Aorta (tissue), 5 donors: ENCODE results near the gene SEMA3F. TPM values are rescaled to one million over a fixed set of nuclear protein-coding genes. Genes with fewer than 3 reads are reported as not detected.

ENCODE experiments used
- ATAC-seq: fragments of 200-7000 bp; cut with Tn5 transposase; one replicate; pipeline ENCODE4 v1.9.1; 2022; ENCODE audit warnings: moderate library complexity; ENCODE audit not compliant: low FRiP score
- DNase-seq, 2 donors: peaks; one replicate each; pipeline ENCODE4 v3.0.0-alpha.2; 2020
- H3K27ac ChIP-seq, 2 donors: one replicate each; pipeline ENCODE4 v1.5.1; 2013; ENCODE audit warnings: low read length in 2 of 2, mild to moderate bottlenecking in 2 of 2, moderate library complexity in 2 of 2, control low read depth in 1 of 2, inconsistent platforms in 1 of 2, low read depth in 1 of 2
- H3K27me3 ChIP-seq, 2 donors: one replicate each; pipeline ENCODE4 v1.6.1; 2013; ENCODE audit warnings: control low read depth in 1 of 2, low read length in 1 of 2, mild to moderate bottlenecking in 1 of 2, moderate library complexity in 1 of 2; ENCODE audit not compliant: insufficient read depth in 2 of 2, control insufficient read depth in 1 of 2
- H3K36me3 ChIP-seq, 2 donors: one replicate each; pipeline ENCODE4 v1.6.1; 2013; ENCODE audit warnings: control low read depth in 1 of 2, low read length in 1 of 2, mild to moderate bottlenecking in 1 of 2; ENCODE audit not compliant: insufficient read depth in 2 of 2, control insufficient read depth in 1 of 2
- H3K4me1 ChIP-seq, 2 donors: one replicate each; pipeline ENCODE4 v1.6.1; 2013; ENCODE audit warnings: low read length in 2 of 2, control low read depth in 1 of 2, mild to moderate bottlenecking in 1 of 2, moderate library complexity in 1 of 2; ENCODE audit not compliant: insufficient read depth in 2 of 2, control insufficient read depth in 1 of 2
- H3K4me3 ChIP-seq, 2 donors: one replicate each; pipeline ENCODE4 v1.5.1; 2013; ENCODE audit warnings: low read length in 2 of 2, control low read depth in 1 of 2, mild to moderate bottlenecking in 1 of 2
- H3K9me3 ChIP-seq: one replicate; pipeline ENCODE4 v1.6.1; 2013; ENCODE audit warnings: mild to moderate bottlenecking, low read length; ENCODE audit not compliant: control insufficient read depth
- WGBS, 2 donors: extraction: QIAGEN DNeasy Blood & Tissue Kit; methylation state at CpG; one replicate each; pipeline ENCODE4 v1.1.7; 2013; 5-methylcytosine and 5-hydroxymethylcytosine counted together
- intact Hi-C, 2 donors: fragments of 100-400 bp; cut with DNase I; formaldehyde crosslinking; loops; one replicate each; pipeline versions ENCODE4 v1.14.2 to v1.15.0; 2022
- polyA plus RNA-seq, 2 donors: library from polyadenylated mRNA; stranded (reverse); fragments of 200-250 nt; gene quantifications; one replicate each; pipeline ENCODE4 v1.2.3, GENCODE V29; 2013
- total RNA-seq, 2 donors: library from RNA; stranded (reverse); fragmentation: NEBNext Ultra II Directional; extraction: Animal tissue kit (Norgen Biotek cat#: 25700); gene quantifications; one replicate each; pipeline ENCODE4 v1.2.1, GENCODE V29; 2021
- donor health status: healthy with polysubstance abuse.
- donor health status: Bipolar disorder and iron deficiency.
- donor health status: DM: no; HTN: no; CAD: no.
- donor health status: DM: no; HTN: no; CAD: no.
- donor health status: DM: yes; HTN: yes; CAD: no.

SEMA3F gene
- total and polyA plus RNA-seq, 4 donors, result 10.3 to 40.3 (median 28.3) TPM

- 62 to 64% methylated on average over 12 of the region's 12 CpGs for WGBS, 2 donors
- no peaks in the 10 kb centered on the region for H3K27me3 ChIP-seq
- no peaks in the 10 kb centered on the region for H3K4me1 ChIP-seq
- intact Hi-C loops, result no loop called here
- no peaks in the 10 kb centered on the region for H3K36me3 ChIP-seq
- ATAC-seq, result no peak
- H3K9me3 ChIP-seq, result no peaks in the 10 kb centered on the region
- no peak overlapping the region for H3K27ac ChIP-seq
- no peak overlapping the region for H3K4me3 ChIP-seq
- no peak for DNase-seq
Measured at GRCh38 chr3:50157827-50158529, 2.9 kb downstream of the SEMA3F start.

- 51 to 56% methylated on average over 10 of the region's 10 CpGs for WGBS, 2 donors
- Histone ChIP-seq H3K27ac (no peak overlapping the region), H3K27me3 (no peaks in the 10 kb centered on the region), H3K4me1 (peaks cover 0 to 2% of the 10 kb centered on the region in 2 donors), H3K9me3 (no peaks in the 10 kb centered on the region), H3K4me3 (no peak overlapping the region), H3K36me3 (no peaks in the 10 kb centered on the region)
- ATAC-seq (no peak), DNase-seq (no peak)
- intact Hi-C loops, result no loop called here
Measured at GRCh38 chr3:50158530-50159146, 3.5 kb downstream of the SEMA3F start.

- H3K9me3 ChIP-seq, result no peaks in the 10 kb centered on the region
- H3K36me3 ChIP-seq, result no peaks in the 10 kb centered on the region
- DNase-seq, result no peak
- no peak for ATAC-seq
- 63 to 76% methylated on average over 7 of the region's 7 CpGs for WGBS, 2 donors
- intact Hi-C loops, result no loop called here
- H3K4me1 ChIP-seq, result peaks cover 0 to 4% of the 10 kb centered on the region in 2 donors
- H3K27ac ChIP-seq, result no peak overlapping the region
- no peaks in the 10 kb centered on the region for H3K27me3 ChIP-seq
- H3K4me3 ChIP-seq, result no peak overlapping the region
Measured at GRCh38 chr3:50160561-50160983, 5.4 kb downstream of the SEMA3F start.

- WGBS, 2 donors, result 87 to 89% methylated on average over 13 of the region's 13 CpGs
- intact Hi-C loops, result no loop called here
- H3K4me3 ChIP-seq, result no peak overlapping the region
Measured at GRCh38 chr3:50161320-50161719, 6.2 kb downstream of the SEMA3F start.

GRCh38 chr3:50162034-50162883 is 7.1 kb downstream of the SEMA3F start:
- Histone ChIP-seq H3K9me3 (no peaks in the 10 kb centered on the region), H3K27me3 (no peaks in the 10 kb centered on the region), H3K4me3 (no peak overlapping the region), H3K4me1 (peaks cover 0 to 4% of the 10 kb centered on the region in 2 donors), H3K27ac (peak overlapping the region in 1 of 2 donors; percentile 45), H3K36me3 (no peaks in the 10 kb centered on the region)
- intact Hi-C loops, result no loop called here
- ATAC-seq, result no peak
- 56 to 67% methylated on average over 5 of the region's 5 CpGs for WGBS, 2 donors
- no peak for DNase-seq

More at GRCh38 chr3:50161320-50161719, 6.2 kb downstream of the SEMA3F start:
- Histone ChIP-seq H3K27ac (no peak overlapping the region), H3K36me3 (no peaks in the 10 kb centered on the region), H3K9me3 (no peaks in the 10 kb centered on the region), H3K27me3 (no peaks in the 10 kb centered on the region), H3K4me1 (peaks cover 0 to 4% of the 10 kb centered on the region in 2 donors)
- ATAC-seq, result no peak
- no peak for DNase-seq

GRCh38 chr3:50163572-50164455 is 8.7 kb downstream of the SEMA3F start:
- ATAC-seq, result peak; percentile 62
- H3K36me3 ChIP-seq, result no peaks in the 10 kb centered on the region
- 1 to 7% methylated on average over 8 of the region's 8 CpGs for WGBS, 2 donors
- H3K27ac ChIP-seq, result peak overlapping the region in 1 of 2 donors; percentile 89
- H3K9me3 ChIP-seq, result no peaks in the 10 kb centered on the region
- peaks cover 0 to 4% of the 10 kb centered on the region in 2 donors for H3K4me1 ChIP-seq
- no peak overlapping the region for H3K4me3 ChIP-seq
- DNase-seq, result peak; percentile 94 to 97
- H3K27me3 ChIP-seq, result no peaks in the 10 kb centered on the region
- intact Hi-C loops, result no loop called here

- H3K27ac ChIP-seq, result peak overlapping the region in 1 of 2 donors; percentile 89
- no peak for DNase-seq
- WGBS, 2 donors, result 2 to 9% methylated on average over 1 of the region's 1 CpG
Measured at GRCh38 chr3:50164481-50164880, 9.4 kb downstream of the SEMA3F start.

More at GRCh38 chr3:50164481-50164880, 9.4 kb downstream of the SEMA3F start:
- ATAC-seq, result no peak
- no peaks in the 10 kb centered on the region for H3K9me3 ChIP-seq
- no peaks in the 10 kb centered on the region for H3K36me3 ChIP-seq
- no peak overlapping the region for H3K4me3 ChIP-seq
- no peaks in the 10 kb centered on the region for H3K27me3 ChIP-seq
- intact Hi-C loops, result no loop called here
- H3K4me1 ChIP-seq, result peaks cover 0 to 4% of the 10 kb centered on the region in 2 donors
